ENCODE results near the gene TACSTD2.
A peak's percentile ranks its signal among the peaks of the same experiment; 100 is the strongest.

Gene TACSTD2

GRCh38 chr1:58545591-58546519 is 31.2 kb downstream of the TACSTD2 start:
- H3K4me3 ChIP-seq (ENCODE audit: low read depth, low read length), result peak overlapping the region; percentile 79
- POLR2A ChIA-PET, result interaction anchor here (0.5 to 1.7 kb wide), 9 partner anchors 8 to 1714 kb away, joined by 3 to 8 read pairs (median 4); no protein-coding TSS in a partner anchor
- H3K9me3 ChIP-seq (ENCODE audit: control insufficient read depth, insufficient read depth, low read depth, low read length), result no peaks in the 10 kb centered on the region
- CTCF ChIA-PET, result interaction anchor here (0.7 to 3.8 kb wide), 15 partner anchors 10 to 1214 kb away, joined by 3 to 34 read pairs (median 6); no protein-coding TSS in a partner anchor
- H3K27ac ChIP-seq (ENCODE audit: extremely low read depth, low read depth, low read length), result peak overlapping the region; percentile 58
- H3K36me3 ChIP-seq (ENCODE audit: control insufficient read depth in 2 of 2, insufficient read depth in 1 of 2, low read length in 2 of 2), result no peaks in the 10 kb centered on the region
- no peaks in the 10 kb centered on the region for H3K4me1 ChIP-seq (ENCODE audit: control insufficient read depth, insufficient read depth, low read length)
- TF ChIP-seq ZBTB48 (tag by site-specific recombination; IDR thresholded peaks at IDR 0.05) (peak; percentile 43; the same call in 1 of the 2 replicates), ZNF416 (tag by site-specific recombination; IDR thresholded peaks at IDR 0.05) (no peak), PRDM10 (tag by site-specific recombination; IDR thresholded peaks at IDR 0.05) (peak; percentile 59), ZNF404 (tag by site-specific recombination; IDR thresholded peaks at IDR 0.05) (no peak), ZNF624 (tag by site-specific recombination; IDR thresholded peaks at IDR 0.05) (no peak), HIC1 (tag by site-specific recombination; IDR thresholded peaks at IDR 0.05) (peak; percentile 41; the same call in 1 of the 2 replicates), ZBTB26 (tag by site-specific recombination; optimal IDR thresholded peaks at IDR 0.05) (peak; percentile 49), ZNF658 (tag by site-specific recombination; IDR thresholded peaks at IDR 0.05) (no peak), ZBTB17 (tag by site-specific recombination; IDR thresholded peaks at IDR 0.05) (peak; percentile 71), ZNF600 (tag by site-specific recombination; IDR thresholded peaks at IDR 0.05) (peak; percentile 67), GLIS1 (tag by site-specific recombination; IDR thresholded peaks at IDR 0.05) (peak; percentile 28; the same call in 1 of the 2 replicates), FEZF1 (tag by site-specific recombination; IDR thresholded peaks at IDR 0.05) (no peak), ZNF341 (tag by site-specific recombination; IDR thresholded peaks at IDR 0.05; ENCODE audit: low read depth) (peak; percentile 59), ZFP37 (tag by site-specific recombination; IDR thresholded peaks at IDR 0.05) (0 out of 2 replicates have a peak, but pooled peaks have one; percentile 18), SP2 (tag by site-specific recombination; IDR thresholded peaks at IDR 0.05) (no peak; the same call in 1 of the 2 replicates), MZF1 (tag by site-specific recombination; IDR thresholded peaks at IDR 0.05; ENCODE audit: borderline replicate concordance) (peak; percentile 73; the same call in 1 of the 2 replicates), ZNF335 (tag by site-specific recombination; conservative IDR thresholded peaks at IDR 0.05) (peak; percentile 91), SCRT2 (tag by site-specific recombination; IDR thresholded peaks at IDR 0.05) (peak; percentile 72), ZNF398 (tag by site-specific recombination; IDR thresholded peaks at IDR 0.05) (peak; percentile 66), KLF16 (tag by site-specific recombination; IDR thresholded peaks at IDR 0.05) (0 out of 2 replicates have a peak, but pooled peaks have one; percentile 23), PATZ1 (tag by site-specific recombination; IDR thresholded peaks at IDR 0.05) (peak; percentile 78; the same call in 1 of the 2 replicates), ZNF544 (tag by site-specific recombination; IDR thresholded peaks at IDR 0.05) (no peak), ZNF521 (tag by site-specific recombination; IDR thresholded peaks at IDR 0.05) (no peak), PRDM1 (tag by site-specific recombination; IDR thresholded peaks at IDR 0.05) (peak; percentile 76), ZXDB (tag by site-specific recombination; IDR thresholded peaks at IDR 0.05) (0 out of 2 replicates have a peak, but pooled peaks have one; percentile 38), ZNF391 (tag by site-specific recombination; IDR thresholded peaks at IDR 0.05; ENCODE audit: borderline replicate concordance, low read depth) (no peak)
